HEK293 (cell line): ENCODE results near the gene TSPEAR.

Experiments used
- BCL11A ChIP-seq: fragments of 450-650 bp; formaldehyde crosslinking; IDR thresholded peaks from 2 replicates; pipeline ENCODE4 v1.5.1; 2016; ENCODE audit warnings: low read depth, missing biosample characterization, missing genetic modification characterization
- EGR2 ChIP-seq: fragments of 450-650 bp; formaldehyde crosslinking; IDR thresholded peaks from 2 replicates; pipeline ENCODE4 v1.5.1; 2016; ENCODE audit warnings: low read depth, missing biosample characterization, missing genetic modification characterization
- HOXD13 ChIP-seq: sonication (generic); formaldehyde crosslinking; IDR thresholded peaks from 2 replicates; pipeline ENCODE4 v1.8.0; 2022; ENCODE audit warnings: missing genetic modification reagents, borderline replicate concordance
- RBAK ChIP-seq: fragments of 450-650 bp; formaldehyde crosslinking; IDR thresholded peaks from 2 replicates; pipeline ENCODE4 v1.5.1; 2016; ENCODE audit warnings: missing biosample characterization, missing genetic modification characterization
- SCRT2 ChIP-seq: fragments of 450-650 bp; formaldehyde crosslinking; IDR thresholded peaks from 2 replicates; pipeline ENCODE4 v1.5.1; 2016; ENCODE audit warnings: missing biosample characterization, missing genetic modification characterization
- SP2 ChIP-seq: fragments of 450-650 bp; formaldehyde crosslinking; IDR thresholded peaks from 2 replicates; pipeline ENCODE4 v1.5.1; 2016; ENCODE audit warnings: missing biosample characterization, missing genetic modification characterization
- YY1 ChIP-seq: fragments of 450-650 bp; formaldehyde crosslinking; IDR thresholded peaks from 2 replicates; pipeline ENCODE4 v1.5.1; 2018; ENCODE audit warnings: missing biosample characterization, missing genetic modification characterization
- ZBTB44 ChIP-seq: fragments of 450-650 bp; IDR thresholded peaks from 2 replicates; pipeline ENCODE4 v1.5.1; 2018; ENCODE audit warnings: missing biosample characterization, mild to moderate bottlenecking, missing genetic modification characterization
- ZEB2 ChIP-seq: fragments of 450-650 bp; formaldehyde crosslinking; IDR thresholded peaks from 2 replicates; pipeline ENCODE4 v1.5.1; 2016; ENCODE audit warnings: missing biosample characterization, missing genetic modification characterization
- ZFP41 ChIP-seq: fragments of 450-650 bp; formaldehyde crosslinking; IDR thresholded peaks from 2 replicates; pipeline ENCODE4 v1.5.1; 2016; ENCODE audit warnings: missing biosample characterization, missing genetic modification characterization, borderline replicate concordance
- ZNF146 ChIP-seq: fragments of 450-650 bp; formaldehyde crosslinking; IDR thresholded peaks from 2 replicates; pipeline ENCODE4 v1.5.1; 2016; ENCODE audit warnings: missing biosample characterization, missing genetic modification characterization
- ZNF155 ChIP-seq: fragments of 450-650 bp; formaldehyde crosslinking; IDR thresholded peaks from 2 replicates; pipeline ENCODE4 v1.5.1; 2016; ENCODE audit warnings: missing biosample characterization, missing genetic modification characterization
- ZNF202 ChIP-seq: fragments of 450-650 bp; formaldehyde crosslinking; IDR thresholded peaks from 2 replicates; pipeline ENCODE4 v1.5.1; 2016; ENCODE audit warnings: missing biosample characterization, missing genetic modification characterization, borderline replicate concordance
- ZNF211 ChIP-seq: fragments of 450-650 bp; formaldehyde crosslinking; IDR thresholded peaks from 2 replicates; pipeline ENCODE4 v1.5.1; 2016; ENCODE audit warnings: low read depth, missing biosample characterization, missing genetic modification characterization
- ZNF23 ChIP-seq: fragments of 450-650 bp; formaldehyde crosslinking; IDR thresholded peaks from 2 replicates; pipeline ENCODE4 v1.5.1; 2016; ENCODE audit warnings: missing biosample characterization, missing genetic modification characterization, borderline replicate concordance
- ZNF350 ChIP-seq: fragments of 450-650 bp; formaldehyde crosslinking; IDR thresholded peaks from 2 replicates; pipeline ENCODE4 v1.5.0; 2017; ENCODE audit warnings: missing biosample characterization, mild to moderate bottlenecking, missing genetic modification characterization
- ZNF423 ChIP-seq: fragments of 450-650 bp; formaldehyde crosslinking; IDR thresholded peaks from 2 replicates; pipeline ENCODE4 v1.5.1; 2016; ENCODE audit warnings: missing biosample characterization, missing genetic modification characterization
- ZNF501 ChIP-seq: fragments of 450-650 bp; formaldehyde crosslinking; IDR thresholded peaks from 2 replicates; pipeline ENCODE4 v1.5.1; 2016; ENCODE audit warnings: missing biosample characterization, missing genetic modification characterization
- ZNF510 ChIP-seq: fragments of 450-650 bp; formaldehyde crosslinking; IDR thresholded peaks from 2 replicates; pipeline ENCODE4 v1.5.1; 2018; ENCODE audit warnings: mild to moderate bottlenecking, missing genetic modification characterization, missing biosample characterization; ENCODE audit not compliant: insufficient replicate concordance
- ZNF518A ChIP-seq: fragments of 450-650 bp; formaldehyde crosslinking; conservative IDR thresholded peaks from 2 replicates; pipeline ENCODE4 v1.5.1; 2016; ENCODE audit warnings: low read depth, missing biosample characterization, missing genetic modification characterization
- ZNF560 ChIP-seq: fragments of 450-650 bp; formaldehyde crosslinking; IDR thresholded peaks from 2 replicates; pipeline ENCODE4 v1.5.1; 2017; ENCODE audit warnings: missing biosample characterization, missing genetic modification characterization, borderline replicate concordance
- ZNF561 ChIP-seq: fragments of 450-650 bp; IDR thresholded peaks from 2 replicates; pipeline ENCODE4 v1.5.1; 2018; ENCODE audit warnings: missing biosample characterization, missing genetic modification characterization, borderline replicate concordance
- ZNF600 ChIP-seq: fragments of 450-650 bp; formaldehyde crosslinking; IDR thresholded peaks from 2 replicates; pipeline ENCODE4 v1.5.1; 2016; ENCODE audit warnings: missing biosample characterization, missing genetic modification characterization
- ZSCAN5A ChIP-seq: fragments of 450-650 bp; formaldehyde crosslinking; IDR thresholded peaks from 2 replicates; pipeline ENCODE4 v1.5.1; 2016; ENCODE audit warnings: missing biosample characterization, missing genetic modification characterization
- TF ChIP-seq, protein P1 (sequence below): fragments of 450-650 bp; formaldehyde crosslinking; IDR thresholded peaks from 2 replicates; pipeline ENCODE4 v1.5.1; 2016; ENCODE audit warnings: missing biosample characterization, missing genetic modification characterization
- TF ChIP-seq, protein P2 (sequence below): fragments of 450-650 bp; formaldehyde crosslinking; IDR thresholded peaks from 2 replicates; pipeline ENCODE4 v1.5.1; 2016; ENCODE audit warnings: missing biosample characterization, missing genetic modification characterization
- TF ChIP-seq, protein P3 (sequence below): sonication (generic); formaldehyde crosslinking; IDR thresholded peaks from 2 replicates; pipeline ENCODE4 v1.8.1; 2022; ENCODE audit warnings: mild to moderate bottlenecking, moderate library complexity, missing genetic modification reagents

TSPEAR gene

DNA sequence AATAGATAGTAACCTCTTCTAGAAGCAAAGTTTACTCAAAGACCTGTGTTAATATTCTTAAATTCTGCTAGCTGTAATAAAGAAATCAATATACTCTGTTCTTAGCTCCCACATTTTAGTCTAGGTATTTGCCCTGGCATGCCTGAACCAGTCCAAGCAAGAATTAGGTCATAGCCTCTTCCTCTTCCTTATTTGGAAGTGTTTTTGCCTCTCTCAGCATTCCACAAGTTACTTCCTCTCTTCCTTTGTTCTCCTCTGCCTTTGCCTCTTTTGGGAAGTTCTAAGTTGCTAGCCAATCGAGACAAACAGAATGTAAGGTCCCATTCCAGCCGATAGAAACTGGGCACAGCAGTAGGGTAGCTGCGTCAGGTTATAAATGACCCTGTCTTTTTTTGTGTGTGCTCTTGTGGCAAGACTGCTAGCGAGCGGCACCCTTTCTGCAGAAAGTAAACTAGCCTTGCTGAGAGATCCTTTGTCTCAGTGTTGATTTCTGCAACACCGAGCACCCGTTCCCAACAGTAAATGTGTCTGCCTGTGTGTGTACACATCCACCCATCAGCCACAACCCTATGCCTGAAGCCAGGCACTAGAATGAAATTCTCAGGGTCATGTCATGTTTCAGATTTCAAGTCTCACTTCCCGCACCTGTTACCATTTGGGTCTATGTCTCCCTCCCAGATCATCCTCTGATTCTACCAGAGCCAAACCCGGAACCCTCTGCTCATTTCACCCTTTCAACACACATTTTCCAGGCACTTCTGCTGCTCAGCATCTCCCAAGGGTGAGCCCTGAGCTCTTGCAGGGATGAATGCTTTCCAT, 218.6 kb downstream of the TSPEAR start (continued):
- TF ChIP-seq ZBTB44 (tag by site-specific recombination) = no peak
- no peak for TF ChIP-seq ZNF600 (tag by site-specific recombination)
- no peak for TF ChIP-seq ZSCAN5A (tag by site-specific recombination)
- TF ChIP-seq ZNF510 (tag by site-specific recombination) = no peak
- no peak for TF ChIP-seq ZEB2 (tag by site-specific recombination)
- no peak for TF ChIP-seq SP2 (tag by site-specific recombination)
- no peak for TF ChIP-seq ZNF423 (tag by site-specific recombination)
- no peak for TF ChIP-seq YY1 (tag by site-specific recombination)
- no peak for TF ChIP-seq RBAK (tag by site-specific recombination)
- TF ChIP-seq ZNF155 (tag by site-specific recombination) = no peak
- TF ChIP-seq ZFP41 (tag by site-specific recombination) = no peak
- TF ChIP-seq ZNF146 (tag by site-specific recombination) = no peak
- no peak for TF ChIP-seq EGR2
- TF ChIP-seq ZNF350 (tag by site-specific recombination) = no peak
- no peak for TF ChIP-seq ZNF211 (tag by site-specific recombination)
- TF ChIP-seq SCRT2 (tag by site-specific recombination) = peak; percentile 90
- no peak for TF ChIP-seq HOXD13 (CRISPR knock-in tag)
- TF ChIP-seq ZNF560 (tag by site-specific recombination) = no peak
- no peak for TF ChIP-seq ZNF202 (tag by site-specific recombination)
- no peak for TF ChIP-seq ZNF23 (tag by site-specific recombination)
- TF ChIP-seq ZNF518A = peak; percentile 39
- no peak for TF ChIP-seq BCL11A
- TF ChIP-seq, protein P1, sequence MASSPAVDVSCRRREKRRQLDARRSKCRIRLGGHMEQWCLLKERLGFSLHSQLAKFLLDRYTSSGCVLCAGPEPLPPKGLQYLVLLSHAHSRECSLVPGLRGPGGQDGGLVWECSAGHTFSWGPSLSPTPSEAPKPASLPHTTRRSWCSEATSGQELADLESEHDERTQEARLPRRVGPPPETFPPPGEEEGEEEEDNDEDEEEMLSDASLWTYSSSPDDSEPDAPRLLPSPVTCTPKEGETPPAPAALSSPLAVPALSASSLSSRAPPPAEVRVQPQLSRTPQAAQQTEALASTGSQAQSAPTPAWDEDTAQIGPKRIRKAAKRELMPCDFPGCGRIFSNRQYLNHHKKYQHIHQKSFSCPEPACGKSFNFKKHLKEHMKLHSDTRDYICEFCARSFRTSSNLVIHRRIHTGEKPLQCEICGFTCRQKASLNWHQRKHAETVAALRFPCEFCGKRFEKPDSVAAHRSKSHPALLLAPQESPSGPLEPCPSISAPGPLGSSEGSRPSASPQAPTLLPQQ (tag by site-specific recombination) = no peak
- TF ChIP-seq ZNF501 = no peak
- TF ChIP-seq, protein P2, sequence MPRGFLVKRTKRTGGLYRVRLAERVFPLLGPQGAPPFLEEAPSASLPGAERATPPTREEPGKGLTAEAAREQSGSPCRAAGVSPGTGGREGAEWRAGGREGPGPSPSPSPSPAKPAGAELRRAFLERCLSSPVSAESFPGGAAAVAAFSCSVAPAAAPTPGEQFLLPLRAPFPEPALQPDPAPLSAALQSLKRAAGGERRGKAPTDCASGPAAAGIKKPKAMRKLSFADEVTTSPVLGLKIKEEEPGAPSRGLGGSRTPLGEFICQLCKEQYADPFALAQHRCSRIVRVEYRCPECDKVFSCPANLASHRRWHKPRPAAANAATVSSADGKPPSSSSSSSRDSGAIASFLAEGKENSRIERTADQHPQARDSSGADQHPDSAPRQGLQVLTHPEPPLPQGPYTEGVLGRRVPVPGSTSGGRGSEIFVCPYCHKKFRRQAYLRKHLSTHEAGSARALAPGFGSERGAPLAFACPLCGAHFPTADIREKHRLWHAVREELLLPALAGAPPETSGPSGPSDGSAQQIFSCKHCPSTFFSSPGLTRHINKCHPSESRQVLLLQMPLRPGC (tag by site-specific recombination) = no peak
- TF ChIP-seq, protein P3, sequence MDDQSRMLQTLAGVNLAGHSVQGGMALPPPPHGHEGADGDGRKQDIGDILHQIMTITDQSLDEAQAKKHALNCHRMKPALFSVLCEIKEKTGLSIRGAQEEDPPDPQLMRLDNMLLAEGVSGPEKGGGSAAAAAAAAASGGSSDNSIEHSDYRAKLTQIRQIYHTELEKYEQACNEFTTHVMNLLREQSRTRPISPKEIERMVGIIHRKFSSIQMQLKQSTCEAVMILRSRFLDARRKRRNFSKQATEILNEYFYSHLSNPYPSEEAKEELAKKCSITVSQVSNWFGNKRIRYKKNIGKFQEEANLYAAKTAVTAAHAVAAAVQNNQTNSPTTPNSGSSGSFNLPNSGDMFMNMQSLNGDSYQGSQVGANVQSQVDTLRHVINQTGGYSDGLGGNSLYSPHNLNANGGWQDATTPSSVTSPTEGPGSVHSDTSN (CRISPR knock-in tag) = no peak
- peak; percentile 97 for TF ChIP-seq ZNF561 (tag by site-specific recombination)
- TF ChIP-seq, all 188 proteins: peak for 5
